ENCODE measurements around the gene ITPRID1. TPM values are rescaled to one million over a fixed set of nuclear protein-coding genes. Genes with fewer than 3 reads are reported as not detected.

Gene ITPRID1
- total RNA-seq, 1 experiment from 2014 or later = not detected

DNA sequence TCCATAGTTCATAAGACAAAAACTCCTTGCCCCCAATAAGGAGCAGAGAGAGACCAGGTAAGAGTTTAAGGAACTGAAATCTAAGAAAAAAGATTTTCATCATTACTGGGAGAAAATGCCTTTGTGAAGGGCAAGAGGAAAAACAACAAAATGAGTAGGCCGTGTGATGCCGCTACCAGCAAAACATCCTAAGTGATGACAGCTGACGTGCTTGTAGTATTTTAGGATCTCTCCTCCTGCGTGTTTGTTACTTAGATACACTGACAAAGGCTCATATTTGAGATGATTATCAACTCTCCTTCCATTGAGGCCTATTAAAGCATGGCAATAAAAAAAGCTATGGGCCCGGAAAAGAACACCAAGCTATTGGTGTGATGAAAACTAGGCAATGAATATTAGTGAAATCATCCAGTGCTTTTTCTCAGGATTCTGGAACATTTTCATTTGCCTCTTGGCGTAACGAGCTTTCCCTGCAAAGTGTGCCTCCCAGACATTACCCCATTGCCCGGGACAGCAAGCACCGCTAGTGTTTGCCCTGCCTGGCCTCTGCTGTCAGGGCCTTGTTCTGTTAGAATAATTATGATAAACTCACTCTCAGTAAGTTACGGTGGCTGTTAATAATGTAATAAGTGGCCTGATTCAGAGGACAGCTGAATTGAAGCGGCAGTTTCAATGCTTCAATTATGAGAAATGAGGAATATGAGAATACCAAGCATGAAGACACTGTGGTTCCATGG lies 36.8 kb upstream of the ITPRID1 start:
- Histone ChIP-seq H3K36me3 (ENCODE audit: low read depth) (no peaks in the 10 kb centered on the region), H3K79me2 (ENCODE audit: low read depth) (no peaks in the 10 kb centered on the region), H3K9me3 (ENCODE audit: insufficient read depth, low read depth) (no peaks in the 10 kb centered on the region), H3K4me3 (no peak overlapping the region), H3K27me3 (ENCODE audit: insufficient read depth, low read depth) (peaks cover 86% of the 10 kb centered on the region), H2AFZ (no peak overlapping the region), H3K4me1 (replicated peaks; ENCODE audit: insufficient read depth) (no peaks in the 10 kb centered on the region), H3K9me2 (ENCODE audit: insufficient read depth) (no peaks in the 10 kb centered on the region), H3F3A (ENCODE audit: insufficient read depth, low read depth) (no peaks in the 10 kb centered on the region), H3K4me2 (no peak overlapping the region), H3K27ac (no peak overlapping the region), H4K20me1 (ENCODE audit: insufficient read depth) (no peaks in the 10 kb centered on the region)
- no peak for DNase-seq
- no peak for TF ChIP-seq EZH2 (IDR thresholded peaks at IDR 0.05; ENCODE audit: low read depth)
- TF ChIP-seq, protein P1, sequence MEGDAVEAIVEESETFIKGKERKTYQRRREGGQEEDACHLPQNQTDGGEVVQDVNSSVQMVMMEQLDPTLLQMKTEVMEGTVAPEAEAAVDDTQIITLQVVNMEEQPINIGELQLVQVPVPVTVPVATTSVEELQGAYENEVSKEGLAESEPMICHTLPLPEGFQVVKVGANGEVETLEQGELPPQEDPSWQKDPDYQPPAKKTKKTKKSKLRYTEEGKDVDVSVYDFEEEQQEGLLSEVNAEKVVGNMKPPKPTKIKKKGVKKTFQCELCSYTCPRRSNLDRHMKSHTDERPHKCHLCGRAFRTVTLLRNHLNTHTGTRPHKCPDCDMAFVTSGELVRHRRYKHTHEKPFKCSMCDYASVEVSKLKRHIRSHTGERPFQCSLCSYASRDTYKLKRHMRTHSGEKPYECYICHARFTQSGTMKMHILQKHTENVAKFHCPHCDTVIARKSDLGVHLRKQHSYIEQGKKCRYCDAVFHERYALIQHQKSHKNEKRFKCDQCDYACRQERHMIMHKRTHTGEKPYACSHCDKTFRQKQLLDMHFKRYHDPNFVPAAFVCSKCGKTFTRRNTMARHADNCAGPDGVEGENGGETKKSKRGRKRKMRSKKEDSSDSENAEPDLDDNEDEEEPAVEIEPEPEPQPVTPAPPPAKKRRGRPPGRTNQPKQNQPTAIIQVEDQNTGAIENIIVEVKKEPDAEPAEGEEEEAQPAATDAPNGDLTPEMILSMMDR (conservative IDR thresholded peaks at IDR 0.05) = no peak
- intact Hi-C loops (cut with micrococcal nuclease; ENCODE audit: unreplicated experiment) = no loop called here
- POLR2A ChIA-PET (ENCODE audit: unreplicated experiment) = no interaction called here
- CTCF ChIA-PET = no interaction called here
- no TSS peak for BruUV-seq (replicated peaks)

DNA sequence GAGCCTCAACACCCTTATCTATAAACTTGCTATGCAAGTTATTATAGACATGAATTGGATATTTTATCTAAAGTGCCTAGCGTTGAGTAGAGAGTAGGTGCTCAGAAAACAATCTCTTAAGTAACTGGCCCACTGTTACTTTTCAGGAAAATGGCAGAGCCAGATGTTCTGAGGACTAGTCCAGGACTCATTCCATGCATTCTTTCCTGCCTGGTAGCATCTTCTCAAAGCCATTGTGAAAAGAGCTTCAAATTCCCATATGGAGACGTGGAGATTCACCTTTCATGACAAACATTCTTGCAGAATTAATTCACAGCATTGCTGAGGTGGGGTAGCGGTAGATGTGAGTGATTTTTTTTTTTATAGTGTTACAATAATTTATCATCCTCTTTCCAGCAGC lies 35.9 kb upstream of the ITPRID1 start:
- Histone ChIP-seq H3K4me1 (replicated peaks; ENCODE audit: insufficient read depth) (no peaks in the 10 kb centered on the region), H3K4me2 (no peak overlapping the region), H3K27ac (no peak overlapping the region), H2AFZ (no peak overlapping the region), H4K20me1 (ENCODE audit: insufficient read depth) (no peaks in the 10 kb centered on the region), H3K9me3 (ENCODE audit: insufficient read depth, low read depth) (no peaks in the 10 kb centered on the region), H3K9me2 (ENCODE audit: insufficient read depth) (no peaks in the 10 kb centered on the region), H3K79me2 (ENCODE audit: low read depth) (no peaks in the 10 kb centered on the region), H3K27me3 (ENCODE audit: insufficient read depth, low read depth) (peaks cover 76% of the 10 kb centered on the region), H3K4me3 (no peak overlapping the region), H3F3A (ENCODE audit: insufficient read depth, low read depth) (no peaks in the 10 kb centered on the region), H3K36me3 (ENCODE audit: low read depth) (no peaks in the 10 kb centered on the region)
- intact Hi-C loops (cut with micrococcal nuclease; ENCODE audit: unreplicated experiment) = no loop called here
- peak in 1 of 2 experiments; percentile 27 for DNase-seq
- no peak for TF ChIP-seq EZH2 (IDR thresholded peaks at IDR 0.05; ENCODE audit: low read depth)
- TF ChIP-seq, protein P1 (conservative IDR thresholded peaks at IDR 0.05) = no peak
- POLR2A ChIA-PET (ENCODE audit: unreplicated experiment) = no interaction called here
- CTCF ChIA-PET = no interaction called here
- BruUV-seq (replicated peaks) = no TSS peak

DNA sequence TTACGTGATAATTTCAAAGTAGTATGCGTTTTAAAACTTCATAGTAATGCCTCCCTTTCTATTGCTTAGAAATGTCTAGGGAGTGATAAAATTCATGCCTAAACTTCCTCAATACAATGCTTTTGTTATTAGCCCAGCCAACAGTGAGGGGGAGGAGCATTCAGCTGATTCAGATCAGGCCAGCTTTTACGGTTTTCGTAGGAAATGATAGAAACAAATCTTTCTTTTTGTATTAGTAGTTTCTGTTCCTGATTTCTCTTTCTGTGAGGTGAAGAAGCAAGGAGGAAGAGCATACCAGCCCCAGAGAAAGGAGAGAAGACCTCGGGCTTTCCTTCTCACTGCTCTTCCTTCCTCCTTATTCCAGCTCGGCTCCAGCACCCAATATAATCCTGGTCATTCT lies 35.2 kb upstream of the ITPRID1 start:
- Histone ChIP-seq H3K4me3 (no peak overlapping the region), H3K27ac (no peak overlapping the region), H3K4me1 (replicated peaks; ENCODE audit: insufficient read depth) (no peaks in the 10 kb centered on the region), H3K36me3 (ENCODE audit: low read depth) (no peaks in the 10 kb centered on the region), H3K4me2 (peak overlapping the region; percentile 4; the same call in 1 of the 2 replicates), H3K79me2 (ENCODE audit: low read depth) (no peaks in the 10 kb centered on the region), H4K20me1 (ENCODE audit: insufficient read depth) (no peaks in the 10 kb centered on the region), H3K9me2 (ENCODE audit: insufficient read depth) (no peaks in the 10 kb centered on the region), H3F3A (ENCODE audit: insufficient read depth, low read depth) (no peaks in the 10 kb centered on the region), H3K27me3 (ENCODE audit: insufficient read depth, low read depth) (peaks cover 69% of the 10 kb centered on the region), H3K9me3 (ENCODE audit: insufficient read depth, low read depth) (no peaks in the 10 kb centered on the region), H2AFZ (no peak overlapping the region)
- peak in 1 of 2 experiments; percentile 20 for DNase-seq
- intact Hi-C loops (cut with micrococcal nuclease; ENCODE audit: unreplicated experiment) = no loop called here
- ChIA-PET POLR2A (ENCODE audit: unreplicated experiment) (no interaction called here), CTCF (no interaction called here)
- TF ChIP-seq, protein P1 (conservative IDR thresholded peaks at IDR 0.05) = no peak
- no peak for TF ChIP-seq EZH2 (IDR thresholded peaks at IDR 0.05; ENCODE audit: low read depth)
- no TSS peak for BruUV-seq (replicated peaks)
